HEK293 (cell line): ENCODE measurements around the gene HTATIP2.

ENCODE experiments used
- BCL11B ChIP-seq: fragments of 450-650 bp; formaldehyde crosslinking; IDR thresholded peaks from 2 replicates; pipeline ENCODE4 v1.5.1; 2016; ENCODE audit warnings: low read depth, missing biosample characterization, missing genetic modification characterization
- HOXC10 ChIP-seq: sonication (generic); formaldehyde crosslinking; IDR thresholded peaks from 2 replicates; pipeline ENCODE4 v1.8.1; 2023; ENCODE audit warnings: mild to moderate bottlenecking, missing genetic modification reagents
- KLF1 ChIP-seq: fragments of 450-650 bp; formaldehyde crosslinking; IDR thresholded peaks from 2 replicates; pipeline ENCODE4 v1.5.1; 2016; ENCODE audit warnings: missing biosample characterization, missing genetic modification characterization
- KLF7 ChIP-seq: fragments of 450-650 bp; formaldehyde crosslinking; IDR thresholded peaks from 2 replicates; pipeline ENCODE4 v1.5.1; 2016; ENCODE audit warnings: missing biosample characterization, missing genetic modification characterization, borderline replicate concordance
- KLF9 ChIP-seq: fragments of 450-650 bp; formaldehyde crosslinking; IDR thresholded peaks from 2 replicates; pipeline ENCODE4 v1.5.1; 2016; ENCODE audit warnings: missing biosample characterization, missing genetic modification characterization, low read depth
- OSR2 ChIP-seq: fragments of 450-650 bp; formaldehyde crosslinking; IDR thresholded peaks from 2 replicates; pipeline ENCODE4 v1.5.1; 2016; ENCODE audit warnings: missing biosample characterization, missing genetic modification characterization
- SALL2 ChIP-seq: fragments of 450-650 bp; formaldehyde crosslinking; IDR thresholded peaks from 2 replicates; pipeline ENCODE4 v1.5.0; 2017; ENCODE audit warnings: missing biosample characterization, mild to moderate bottlenecking, missing genetic modification characterization, borderline replicate concordance
- YY1 ChIP-seq: fragments of 450-650 bp; formaldehyde crosslinking; IDR thresholded peaks from 2 replicates; pipeline ENCODE4 v1.5.1; 2018; ENCODE audit warnings: missing biosample characterization, missing genetic modification characterization
- ZNF138 ChIP-seq: fragments of 450-650 bp; formaldehyde crosslinking; IDR thresholded peaks from 2 replicates; pipeline ENCODE4 v1.5.1; 2016; ENCODE audit warnings: missing biosample characterization, missing genetic modification characterization, borderline replicate concordance
- ZNF266 ChIP-seq: fragments of 450-650 bp; formaldehyde crosslinking; IDR thresholded peaks from 2 replicates; pipeline ENCODE4 v1.5.1; 2016; ENCODE audit warnings: missing biosample characterization, missing genetic modification characterization, low read depth
- ZNF324 ChIP-seq: fragments of 450-650 bp; formaldehyde crosslinking; IDR thresholded peaks from 2 replicates; pipeline ENCODE4 v1.5.1; 2016; ENCODE audit warnings: missing biosample characterization, missing genetic modification characterization
- ZNF335 ChIP-seq: fragments of 450-650 bp; formaldehyde crosslinking; conservative IDR thresholded peaks from 2 replicates; pipeline ENCODE4 v1.5.1; 2016; ENCODE audit warnings: missing biosample characterization, missing genetic modification characterization
- ZNF473 ChIP-seq: fragments of 450-650 bp; formaldehyde crosslinking; IDR thresholded peaks from 2 replicates; pipeline ENCODE4 v1.5.1; 2017; ENCODE audit warnings: missing biosample characterization, missing genetic modification characterization
- ZNF560 ChIP-seq: fragments of 450-650 bp; formaldehyde crosslinking; IDR thresholded peaks from 2 replicates; pipeline ENCODE4 v1.5.1; 2017; ENCODE audit warnings: missing biosample characterization, missing genetic modification characterization, borderline replicate concordance
- ZNF600 ChIP-seq: fragments of 450-650 bp; formaldehyde crosslinking; IDR thresholded peaks from 2 replicates; pipeline ENCODE4 v1.5.1; 2016; ENCODE audit warnings: missing biosample characterization, missing genetic modification characterization
- ZNF610 ChIP-seq: fragments of 450-650 bp; formaldehyde crosslinking; IDR thresholded peaks from 2 replicates; pipeline ENCODE4 v1.5.1; 2016; ENCODE audit warnings: missing biosample characterization, missing genetic modification characterization, borderline replicate concordance
- ZNF621 ChIP-seq: fragments of 450-650 bp; formaldehyde crosslinking; IDR thresholded peaks from 2 replicates; pipeline ENCODE4 v1.5.1; 2017; ENCODE audit warnings: missing biosample characterization, missing genetic modification characterization
- ZNF660 ChIP-seq: fragments of 450-650 bp; IDR thresholded peaks from 2 replicates; pipeline ENCODE4 v1.5.1; 2018; ENCODE audit warnings: missing biosample characterization, mild to moderate bottlenecking, missing genetic modification characterization
- ZNF776 ChIP-seq: fragments of 450-650 bp; formaldehyde crosslinking; IDR thresholded peaks from 2 replicates; pipeline ENCODE4 v1.5.0; 2017; ENCODE audit warnings: missing biosample characterization, missing genetic modification characterization, borderline replicate concordance
- ZXDB ChIP-seq: fragments of 450-650 bp; formaldehyde crosslinking; IDR thresholded peaks from 2 replicates; pipeline ENCODE4 v1.5.1; 2016; ENCODE audit warnings: missing biosample characterization, missing genetic modification characterization
- TF ChIP-seq, protein P1 (sequence below): fragments of 450-650 bp; formaldehyde crosslinking; IDR thresholded peaks from 2 replicates; pipeline ENCODE4 v1.5.1; 2016; ENCODE audit warnings: missing biosample characterization, missing genetic modification characterization
- TF ChIP-seq, protein P2 (sequence below): fragments of 450-650 bp; formaldehyde crosslinking; IDR thresholded peaks from 2 replicates; pipeline ENCODE4 v1.5.1; 2016; ENCODE audit warnings: missing biosample characterization, missing genetic modification characterization
- TF ChIP-seq, protein P3 (sequence below): fragments of 450-650 bp; formaldehyde crosslinking; optimal IDR thresholded peaks from 2 replicates; pipeline ENCODE3; 2016; ENCODE audit warnings: missing biosample characterization, mild to moderate bottlenecking, missing genetic modification characterization
- TF ChIP-seq, protein P4 (sequence below): fragments of 450-650 bp; formaldehyde crosslinking; conservative IDR thresholded peaks from 2 replicates; pipeline ENCODE4 v1.5.1; 2016; ENCODE audit warnings: low read depth, missing biosample characterization, missing genetic modification characterization
- TF ChIP-seq, protein P5 (sequence below): fragments of 450-650 bp; formaldehyde crosslinking; IDR thresholded peaks from 2 replicates; pipeline ENCODE4; 2016; ENCODE audit warnings: missing biosample characterization, missing genetic modification characterization
- TF ChIP-seq, protein P6 (sequence below): fragments of 450-650 bp; formaldehyde crosslinking; IDR thresholded peaks from 2 replicates; pipeline ENCODE4 v1.5.1; 2016; ENCODE audit warnings: missing biosample characterization, missing genetic modification characterization
- TF ChIP-seq, protein P7 (sequence below): fragments of 450-650 bp; formaldehyde crosslinking; IDR thresholded peaks from 2 replicates; pipeline ENCODE4 v1.5.1; 2016; ENCODE audit warnings: missing biosample characterization, missing genetic modification characterization

The HTATIP2 gene

DNA sequence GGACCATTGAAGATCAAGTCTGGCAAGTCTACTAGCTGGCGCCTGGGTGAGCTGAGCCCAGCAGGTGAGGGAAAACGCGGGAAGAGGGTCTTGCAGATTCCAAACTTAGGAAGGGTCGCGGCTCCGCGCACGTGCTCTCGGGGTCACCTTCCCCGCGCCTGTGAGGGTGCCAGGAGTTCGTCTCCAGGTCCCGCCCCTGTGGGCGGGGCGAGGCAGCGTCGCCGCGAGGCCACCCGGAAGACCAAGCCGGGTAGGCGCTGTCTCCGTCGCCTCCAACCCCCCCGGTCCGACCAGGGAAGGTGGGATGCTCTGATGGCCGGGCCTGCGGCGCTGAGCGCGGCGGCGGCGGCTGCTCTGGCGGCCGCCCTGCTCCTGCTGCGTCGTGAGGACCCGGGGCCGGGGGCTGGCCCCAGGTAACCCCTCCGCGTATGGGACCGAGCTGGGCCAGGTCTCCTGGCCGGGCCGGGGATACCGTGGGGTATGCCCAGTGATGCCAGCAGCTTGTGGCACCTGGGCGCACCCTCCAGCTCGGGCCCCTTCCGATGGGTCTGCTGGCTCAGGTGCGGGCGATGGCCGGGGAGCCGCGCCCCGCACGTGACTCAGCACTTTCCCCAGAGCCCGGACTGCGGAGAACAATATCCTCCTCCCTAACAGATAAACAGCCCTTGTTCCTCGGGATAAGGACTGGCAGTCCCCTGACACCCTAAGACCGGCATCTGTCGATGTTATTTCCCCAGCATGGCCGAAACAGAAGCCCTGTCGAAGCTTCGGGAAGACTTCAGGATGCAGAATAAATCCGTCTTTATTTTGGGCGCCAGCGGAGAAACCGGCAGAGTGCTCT, at the start of gene HTATIP2 (continued):
- TF ChIP-seq ZNF660 (no peak; the same call in 1 of the 2 replicates), ZNF560 (tag by site-specific recombination) (no peak), ZNF621 (tag by site-specific recombination) (no peak), ZNF776 (tag by site-specific recombination) (no peak), ZNF600 (0 out of 2 replicates have a peak, but pooled peaks have one; percentile 42), ZNF138 (tag by site-specific recombination) (no peak), ZXDB (peak; percentile 21; the same call in 1 of the 2 replicates), YY1 (tag by site-specific recombination) (no peak), KLF7 (tag by site-specific recombination) (no peak), HOXC10 (CRISPR knock-in tag) (no peak), ZNF473 (tag by site-specific recombination) (no peak), OSR2 (no peak), KLF1 (tag by site-specific recombination) (0 out of 2 replicates have a peak, but pooled peaks have one; percentile 42), SALL2 (tag by site-specific recombination) (no peak), ZNF266 (no peak), ZNF324 (no peak), ZNF610 (tag by site-specific recombination) (no peak), BCL11B (tag by site-specific recombination) (no peak), KLF9 (peak; percentile 45; the same call in 1 of the 2 replicates), ZNF335 (tag by site-specific recombination) (peak; percentile 89)
- TF ChIP-seq, protein P1, sequence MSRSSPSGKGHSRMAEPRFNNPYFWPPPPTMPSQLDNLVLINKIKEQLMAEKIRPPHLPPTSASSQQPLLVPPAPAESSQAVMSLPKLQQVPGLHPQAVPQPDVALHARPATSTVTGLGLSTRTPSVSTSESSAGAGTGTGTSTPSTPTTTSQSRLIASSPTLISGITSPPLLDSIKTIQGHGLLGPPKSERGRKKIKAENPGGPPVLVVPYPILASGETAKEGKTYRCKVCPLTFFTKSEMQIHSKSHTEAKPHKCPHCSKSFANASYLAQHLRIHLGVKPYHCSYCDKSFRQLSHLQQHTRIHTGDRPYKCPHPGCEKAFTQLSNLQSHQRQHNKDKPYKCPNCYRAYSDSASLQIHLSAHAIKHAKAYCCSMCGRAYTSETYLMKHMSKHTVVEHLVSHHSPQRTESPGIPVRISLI: no peak
- TF ChIP-seq, protein P2, sequence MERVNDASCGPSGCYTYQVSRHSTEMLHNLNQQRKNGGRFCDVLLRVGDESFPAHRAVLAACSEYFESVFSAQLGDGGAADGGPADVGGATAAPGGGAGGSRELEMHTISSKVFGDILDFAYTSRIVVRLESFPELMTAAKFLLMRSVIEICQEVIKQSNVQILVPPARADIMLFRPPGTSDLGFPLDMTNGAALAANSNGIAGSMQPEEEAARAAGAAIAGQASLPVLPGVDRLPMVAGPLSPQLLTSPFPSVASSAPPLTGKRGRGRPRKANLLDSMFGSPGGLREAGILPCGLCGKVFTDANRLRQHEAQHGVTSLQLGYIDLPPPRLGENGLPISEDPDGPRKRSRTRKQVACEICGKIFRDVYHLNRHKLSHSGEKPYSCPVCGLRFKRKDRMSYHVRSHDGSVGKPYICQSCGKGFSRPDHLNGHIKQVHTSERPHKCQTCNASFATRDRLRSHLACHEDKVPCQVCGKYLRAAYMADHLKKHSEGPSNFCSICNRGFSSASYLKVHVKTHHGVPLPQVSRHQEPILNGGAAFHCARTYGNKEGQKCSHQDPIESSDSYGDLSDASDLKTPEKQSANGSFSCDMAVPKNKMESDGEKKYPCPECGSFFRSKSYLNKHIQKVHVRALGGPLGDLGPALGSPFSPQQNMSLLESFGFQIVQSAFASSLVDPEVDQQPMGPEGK (tag by site-specific recombination): peak; percentile 65
- TF ChIP-seq, protein P3, sequence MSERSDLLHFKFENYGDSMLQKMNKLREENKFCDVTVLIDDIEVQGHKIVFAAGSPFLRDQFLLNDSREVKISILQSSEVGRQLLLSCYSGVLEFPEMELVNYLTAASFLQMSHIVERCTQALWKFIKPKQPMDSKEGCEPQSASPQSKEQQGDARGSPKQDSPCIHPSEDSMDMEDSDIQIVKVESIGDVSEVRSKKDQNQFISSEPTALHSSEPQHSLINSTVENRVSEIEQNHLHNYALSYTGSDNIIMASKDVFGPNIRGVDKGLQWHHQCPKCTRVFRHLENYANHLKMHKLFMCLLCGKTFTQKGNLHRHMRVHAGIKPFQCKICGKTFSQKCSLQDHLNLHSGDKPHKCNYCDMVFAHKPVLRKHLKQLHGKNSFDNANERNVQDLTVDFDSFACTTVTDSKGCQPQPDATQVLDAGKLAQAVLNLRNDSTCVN: peak; percentile 67
- TF ChIP-seq, protein P4, sequence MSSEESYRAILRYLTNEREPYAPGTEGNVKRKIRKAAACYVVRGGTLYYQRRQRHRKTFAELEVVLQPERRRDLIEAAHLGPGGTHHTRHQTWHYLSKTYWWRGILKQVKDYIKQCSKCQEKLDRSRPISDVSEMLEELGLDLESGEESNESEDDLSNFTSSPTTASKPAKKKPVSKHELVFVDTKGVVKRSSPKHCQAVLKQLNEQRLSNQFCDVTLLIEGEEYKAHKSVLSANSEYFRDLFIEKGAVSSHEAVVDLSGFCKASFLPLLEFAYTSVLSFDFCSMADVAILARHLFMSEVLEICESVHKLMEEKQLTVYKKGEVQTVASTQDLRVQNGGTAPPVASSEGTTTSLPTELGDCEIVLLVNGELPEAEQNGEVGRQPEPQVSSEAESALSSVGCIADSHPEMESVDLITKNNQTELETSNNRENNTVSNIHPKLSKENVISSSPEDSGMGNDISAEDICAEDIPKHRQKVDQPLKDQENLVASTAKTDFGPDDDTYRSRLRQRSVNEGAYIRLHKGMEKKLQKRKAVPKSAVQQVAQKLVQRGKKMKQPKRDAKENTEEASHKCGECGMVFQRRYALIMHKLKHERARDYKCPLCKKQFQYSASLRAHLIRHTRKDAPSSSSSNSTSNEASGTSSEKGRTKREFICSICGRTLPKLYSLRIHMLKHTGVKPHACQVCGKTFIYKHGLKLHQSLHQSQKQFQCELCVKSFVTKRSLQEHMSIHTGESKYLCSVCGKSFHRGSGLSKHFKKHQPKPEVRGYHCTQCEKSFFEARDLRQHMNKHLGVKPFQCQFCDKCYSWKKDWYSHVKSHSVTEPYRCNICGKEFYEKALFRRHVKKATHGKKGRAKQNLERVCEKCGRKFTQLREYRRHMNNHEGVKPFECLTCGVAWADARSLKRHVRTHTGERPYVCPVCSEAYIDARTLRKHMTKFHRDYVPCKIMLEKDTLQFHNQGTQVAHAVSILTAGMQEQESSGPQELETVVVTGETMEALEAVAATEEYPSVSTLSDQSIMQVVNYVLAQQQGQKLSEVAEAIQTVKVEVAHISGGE: peak; percentile 48; the same call in 1 of the 2 replicates
- TF ChIP-seq, protein P5, sequence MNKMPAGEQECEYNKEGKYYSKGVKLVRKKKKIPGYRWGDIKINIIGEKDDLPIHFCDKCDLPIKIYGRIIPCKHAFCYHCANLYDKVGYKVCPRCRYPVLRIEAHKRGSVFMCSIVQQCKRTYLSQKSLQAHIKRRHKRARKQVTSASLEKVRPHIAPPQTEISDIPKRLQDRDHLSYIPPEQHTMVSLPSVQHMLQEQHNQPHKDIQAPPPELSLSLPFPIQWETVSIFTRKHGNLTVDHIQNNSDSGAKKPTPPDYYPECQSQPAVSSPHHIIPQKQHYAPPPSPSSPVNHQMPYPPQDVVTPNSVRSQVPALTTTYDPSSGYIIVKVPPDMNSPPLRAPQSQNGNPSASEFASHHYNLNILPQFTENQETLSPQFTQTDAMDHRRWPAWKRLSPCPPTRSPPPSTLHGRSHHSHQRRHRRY (tag by site-specific recombination): no peak
- TF ChIP-seq, protein P6, sequence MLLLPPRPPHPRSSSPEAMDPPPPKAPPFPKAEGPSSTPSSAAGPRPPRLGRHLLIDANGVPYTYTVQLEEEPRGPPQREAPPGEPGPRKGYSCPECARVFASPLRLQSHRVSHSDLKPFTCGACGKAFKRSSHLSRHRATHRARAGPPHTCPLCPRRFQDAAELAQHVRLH (tag by site-specific recombination): no peak
- TF ChIP-seq, protein P7, sequence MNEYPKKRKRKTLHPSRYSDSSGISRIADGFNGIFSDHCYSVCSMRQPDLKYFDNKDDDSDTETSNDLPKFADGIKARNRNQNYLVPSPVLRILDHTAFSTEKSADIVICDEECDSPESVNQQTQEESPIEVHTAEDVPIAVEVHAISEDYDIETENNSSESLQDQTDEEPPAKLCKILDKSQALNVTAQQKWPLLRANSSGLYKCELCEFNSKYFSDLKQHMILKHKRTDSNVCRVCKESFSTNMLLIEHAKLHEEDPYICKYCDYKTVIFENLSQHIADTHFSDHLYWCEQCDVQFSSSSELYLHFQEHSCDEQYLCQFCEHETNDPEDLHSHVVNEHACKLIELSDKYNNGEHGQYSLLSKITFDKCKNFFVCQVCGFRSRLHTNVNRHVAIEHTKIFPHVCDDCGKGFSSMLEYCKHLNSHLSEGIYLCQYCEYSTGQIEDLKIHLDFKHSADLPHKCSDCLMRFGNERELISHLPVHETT (tag by site-specific recombination): no peak
